Measurements from ENCODE around the gene SOSTDC1.

SOSTDC1 gene

DNA sequence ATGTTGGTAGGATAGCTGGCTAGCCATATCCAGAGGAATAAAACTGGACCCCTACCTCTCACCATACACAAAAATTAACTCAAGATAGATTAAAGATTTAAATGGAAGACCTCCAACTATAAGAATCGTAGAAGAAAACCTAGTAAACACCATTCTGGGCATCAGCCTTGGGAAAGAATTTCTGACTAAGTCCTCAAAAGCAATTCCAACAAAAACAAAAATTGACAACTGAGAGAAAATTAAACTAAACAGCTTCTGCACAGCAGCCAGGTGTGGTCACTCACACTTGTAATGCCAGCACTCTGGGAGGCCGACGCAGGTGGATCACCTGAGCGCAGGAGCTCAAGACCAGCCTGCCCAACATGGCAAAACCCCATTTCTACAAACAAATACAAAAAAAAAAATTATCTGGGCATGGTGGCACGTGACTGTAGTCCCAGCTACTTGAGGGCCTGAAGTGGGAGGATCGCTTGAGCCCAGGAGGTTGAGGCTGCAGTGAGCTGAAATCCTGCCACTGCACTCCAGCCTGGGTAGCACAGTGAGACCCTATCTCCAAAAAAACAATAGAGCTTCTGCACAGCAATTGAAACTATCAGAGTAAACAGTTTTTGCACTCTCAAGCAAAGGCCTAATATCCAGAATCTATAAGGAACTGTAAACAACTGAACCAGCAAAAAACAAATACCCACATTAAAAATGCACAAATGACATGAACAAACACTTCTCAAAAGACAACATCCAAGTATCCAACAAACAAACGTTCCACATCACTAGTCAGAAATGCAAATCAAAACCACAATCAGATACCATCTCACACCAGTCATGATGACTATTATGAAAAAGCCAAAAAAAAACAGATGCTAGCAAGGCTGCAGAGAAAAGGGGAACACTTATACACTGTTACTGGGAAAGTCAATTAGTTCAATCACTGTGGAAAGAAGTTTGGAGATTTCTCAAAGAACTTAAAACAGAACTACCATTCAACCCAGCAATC, 49.0 kb downstream of the SOSTDC1 start:
- no peak overlapping the region for H3K4me3 ChIP-seq (replicated peaks in 1 of 2; ENCODE audit: low read depth in 2 of 2, low read length in 2 of 2)
- DNase-seq (ENCODE audit: low read depth in 2 of 2), result peak; percentile 51 to 87
- TF ChIP-seq, protein P1, sequence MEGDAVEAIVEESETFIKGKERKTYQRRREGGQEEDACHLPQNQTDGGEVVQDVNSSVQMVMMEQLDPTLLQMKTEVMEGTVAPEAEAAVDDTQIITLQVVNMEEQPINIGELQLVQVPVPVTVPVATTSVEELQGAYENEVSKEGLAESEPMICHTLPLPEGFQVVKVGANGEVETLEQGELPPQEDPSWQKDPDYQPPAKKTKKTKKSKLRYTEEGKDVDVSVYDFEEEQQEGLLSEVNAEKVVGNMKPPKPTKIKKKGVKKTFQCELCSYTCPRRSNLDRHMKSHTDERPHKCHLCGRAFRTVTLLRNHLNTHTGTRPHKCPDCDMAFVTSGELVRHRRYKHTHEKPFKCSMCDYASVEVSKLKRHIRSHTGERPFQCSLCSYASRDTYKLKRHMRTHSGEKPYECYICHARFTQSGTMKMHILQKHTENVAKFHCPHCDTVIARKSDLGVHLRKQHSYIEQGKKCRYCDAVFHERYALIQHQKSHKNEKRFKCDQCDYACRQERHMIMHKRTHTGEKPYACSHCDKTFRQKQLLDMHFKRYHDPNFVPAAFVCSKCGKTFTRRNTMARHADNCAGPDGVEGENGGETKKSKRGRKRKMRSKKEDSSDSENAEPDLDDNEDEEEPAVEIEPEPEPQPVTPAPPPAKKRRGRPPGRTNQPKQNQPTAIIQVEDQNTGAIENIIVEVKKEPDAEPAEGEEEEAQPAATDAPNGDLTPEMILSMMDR (IDR thresholded peaks at IDR 0.05; ENCODE audit: low read depth, low read length), result no peak

DNA sequence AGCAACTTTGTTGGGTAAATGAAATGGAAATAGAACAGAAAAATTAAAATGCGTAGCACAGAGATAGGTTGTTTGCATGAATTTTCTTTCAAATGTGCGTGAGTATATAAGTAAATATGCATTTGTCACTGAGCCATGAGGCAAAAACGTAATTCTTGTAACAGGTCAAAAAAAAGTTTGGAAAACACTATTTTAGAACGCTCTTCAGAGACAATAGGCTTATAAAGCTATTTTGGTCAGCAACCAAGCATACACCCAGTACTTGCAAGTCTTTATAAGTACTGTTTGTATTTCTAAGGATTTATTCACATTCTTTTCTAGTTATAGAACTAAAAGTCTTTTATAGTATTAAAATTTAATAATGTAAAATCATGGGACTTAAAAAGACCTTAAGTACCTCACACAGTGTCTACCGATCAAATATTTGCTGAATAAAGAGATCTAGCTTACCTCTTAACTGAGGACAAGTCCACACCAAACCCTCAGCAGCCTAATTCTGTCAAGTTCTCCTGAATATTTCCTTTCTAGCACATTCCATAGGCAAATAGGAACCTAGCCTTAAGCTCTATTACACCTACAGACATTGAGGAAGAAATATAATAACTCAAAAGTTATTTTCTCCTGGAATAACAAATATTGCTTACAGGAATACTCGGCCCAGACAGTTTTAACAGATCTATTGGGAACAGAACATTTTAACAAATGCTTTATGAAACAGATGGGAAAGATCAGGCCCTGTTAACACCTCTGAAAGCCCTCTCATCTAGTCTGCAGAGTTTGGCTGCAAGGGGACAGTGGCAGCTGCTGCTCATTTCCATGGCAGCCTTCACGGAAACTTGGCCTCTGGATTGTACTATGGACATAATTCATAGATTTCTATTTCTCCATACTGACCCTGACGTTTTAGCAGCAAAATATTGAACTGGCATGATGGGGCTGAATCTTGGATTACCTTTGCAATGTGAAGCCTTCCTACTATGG, 53.0 kb downstream of the SOSTDC1 start:
- TF ChIP-seq, protein P1 (IDR thresholded peaks at IDR 0.05; ENCODE audit: low read depth, low read length), result no peak
- DNase-seq (ENCODE audit: low read depth in 2 of 2), result no peak
- H3K4me3 ChIP-seq (replicated peaks in 1 of 2; ENCODE audit: low read depth in 2 of 2, low read length in 2 of 2), result no peak overlapping the region
